Measurements from ENCODE around the gene FRMD4B.

FRMD4B gene

GRCh38 chr3:69142797-69143454 is 243.0 kb downstream of the FRMD4B start:
- Histone ChIP-seq H3K27me3 (ENCODE audit: insufficient read depth, low read length, poor library complexity) (peaks cover 8% of the 10 kb centered on the region), H3K27ac (ENCODE audit: low read length) (no peak overlapping the region), H3K36me3 (ENCODE audit: insufficient read depth, low read length) (no peaks in the 10 kb centered on the region), H3K4me3 (ENCODE audit: low read depth in 1 of 2, low read length in 2 of 2) (no peak overlapping the region), H3K9me3 (ENCODE audit: insufficient read depth, low read length, severe bottlenecking) (no peaks in the 10 kb centered on the region), H3K4me2 (ENCODE audit: insufficient read depth, low read length) (no peak overlapping the region), H2AFZ (ENCODE audit: low read depth, low read length) (no peak overlapping the region), H3K9ac (ENCODE audit: low read depth, low read length) (no peak overlapping the region), H3K4me1 (ENCODE audit: insufficient read depth, low read length) (peaks cover 9% of the 10 kb centered on the region), H3K79me2 (ENCODE audit: insufficient read depth, low read length) (no peaks in the 10 kb centered on the region), H4K20me1 (ENCODE audit: insufficient read depth, low read length) (no peaks in the 10 kb centered on the region)
- TF ChIP-seq CTCF (IDR thresholded peaks at IDR 0.05; ENCODE audit: borderline replicate concordance, extremely low read depth, low read length, poor library complexity, severe bottlenecking) (no peak), EZH2 (IDR thresholded peaks at IDR 0.05; ENCODE audit: borderline replicate concordance, low read depth, low read length, severe bottlenecking) (no peak)
- ATAC-seq (ENCODE audit: insufficient read depth, low read depth) = no peak
- no peak for DNase-seq

GRCh38 chr3:69142090-69142489 is 243.8 kb downstream of the FRMD4B start:
- DNase-seq (no peak), ATAC-seq (ENCODE audit: insufficient read depth, low read depth) (no peak)
- Histone ChIP-seq H2AFZ (ENCODE audit: low read depth, low read length) (no peak overlapping the region), H3K4me3 (ENCODE audit: low read depth in 1 of 2, low read length in 2 of 2) (no peak overlapping the region), H3K36me3 (ENCODE audit: insufficient read depth, low read length) (no peaks in the 10 kb centered on the region), H3K4me2 (ENCODE audit: insufficient read depth, low read length) (no peak overlapping the region), H3K27me3 (ENCODE audit: insufficient read depth, low read length, poor library complexity) (peaks cover 8% of the 10 kb centered on the region), H3K9ac (ENCODE audit: low read depth, low read length) (no peak overlapping the region), H3K27ac (ENCODE audit: low read length) (no peak overlapping the region), H3K9me3 (ENCODE audit: insufficient read depth, low read length, severe bottlenecking) (no peaks in the 10 kb centered on the region), H3K4me1 (ENCODE audit: insufficient read depth, low read length) (peaks cover 9% of the 10 kb centered on the region), H4K20me1 (ENCODE audit: insufficient read depth, low read length) (no peaks in the 10 kb centered on the region), H3K79me2 (ENCODE audit: insufficient read depth, low read length) (no peaks in the 10 kb centered on the region)
- TF ChIP-seq EZH2 (IDR thresholded peaks at IDR 0.05; ENCODE audit: borderline replicate concordance, low read depth, low read length, severe bottlenecking) (no peak), CTCF (IDR thresholded peaks at IDR 0.05; ENCODE audit: borderline replicate concordance, extremely low read depth, low read length, poor library complexity, severe bottlenecking) (no peak)

- ATAC-seq (ENCODE audit: insufficient read depth, low read depth) (no peak), DNase-seq (no peak)
- Histone ChIP-seq H4K20me1 (ENCODE audit: insufficient read depth, low read length) (no peaks in the 10 kb centered on the region), H3K4me3 (ENCODE audit: low read depth in 1 of 2, low read length in 2 of 2) (no peak overlapping the region), H3K79me2 (ENCODE audit: insufficient read depth, low read length) (no peaks in the 10 kb centered on the region), H3K9me3 (ENCODE audit: insufficient read depth, low read length, severe bottlenecking) (no peaks in the 10 kb centered on the region), H3K9ac (ENCODE audit: low read depth, low read length) (no peak overlapping the region), H3K4me2 (ENCODE audit: insufficient read depth, low read length) (no peak overlapping the region), H3K27me3 (ENCODE audit: insufficient read depth, low read length, poor library complexity) (peaks cover 8% of the 10 kb centered on the region), H2AFZ (ENCODE audit: low read depth, low read length) (no peak overlapping the region), H3K36me3 (ENCODE audit: insufficient read depth, low read length) (no peaks in the 10 kb centered on the region), H3K27ac (ENCODE audit: low read length) (no peak overlapping the region), H3K4me1 (ENCODE audit: insufficient read depth, low read length) (peaks cover 9% of the 10 kb centered on the region)
- TF ChIP-seq CTCF (IDR thresholded peaks at IDR 0.05; ENCODE audit: borderline replicate concordance, extremely low read depth, low read length, poor library complexity, severe bottlenecking) (no peak), EZH2 (IDR thresholded peaks at IDR 0.05; ENCODE audit: borderline replicate concordance, low read depth, low read length, severe bottlenecking) (no peak)
Observed at GRCh38 chr3:69141313-69141712, 244.6 kb downstream of the FRMD4B start.

Measured in DND-41 (cell line).